Activated T-helper 1 cell treated with anti-CD3 and anti-CD28 coated beads, Interleukin-2, amount 50 U/mL, for 16 hours (primary cell): Measurements from ENCODE around the gene EPB41L3.

Experiments
- DNase-seq, 2 donors: peaks; one replicate each; pipeline ENCODE4 v3.0.0-alpha.2; 2020; ENCODE audit warnings: low read depth in 1 of 2, low spot score in 1 of 2

The EPB41L3 gene

DNA sequence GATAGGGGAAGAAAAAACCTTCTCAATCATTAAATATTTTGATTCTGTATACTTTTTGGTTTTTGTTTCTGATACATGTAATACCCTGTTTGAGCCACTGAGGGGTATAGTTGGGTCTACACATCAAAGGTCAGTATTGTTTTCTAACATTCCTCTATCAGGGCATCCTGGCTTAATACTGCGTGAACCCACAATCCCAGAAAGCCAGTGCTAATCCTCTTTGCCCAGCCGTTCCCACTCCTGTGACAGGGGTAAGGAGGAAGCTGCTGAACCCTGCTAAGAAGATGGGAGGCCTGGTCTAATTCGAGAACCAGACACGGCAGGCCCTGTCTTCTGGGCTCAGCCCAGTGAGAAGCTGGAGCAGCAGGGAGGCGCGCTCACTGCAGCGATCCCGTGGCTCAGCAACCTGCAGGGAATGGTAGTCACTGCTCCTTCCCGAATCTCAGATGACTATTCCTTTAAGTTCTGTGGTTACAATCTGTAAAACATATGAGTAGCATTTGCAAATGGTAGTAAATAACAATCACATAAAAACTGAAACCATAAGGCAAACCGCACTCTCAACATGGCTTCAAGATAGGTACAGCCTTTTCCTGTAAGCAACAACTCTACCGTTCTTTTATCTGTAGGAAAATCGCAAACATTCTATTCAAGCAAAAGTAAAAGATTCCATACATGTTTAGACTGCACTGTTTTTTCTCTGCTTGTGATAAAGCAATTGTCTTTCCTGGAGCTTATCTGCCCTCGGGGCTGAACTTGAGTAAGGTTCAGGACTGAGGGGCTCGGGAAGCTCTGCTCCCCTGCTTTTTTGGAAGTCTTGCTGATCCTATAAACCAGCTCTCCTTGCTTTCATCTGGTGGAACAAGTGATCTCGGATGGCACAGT is 87.0 kb downstream of the EPB41L3 start:
- DNase-seq, result no peak

DNA sequence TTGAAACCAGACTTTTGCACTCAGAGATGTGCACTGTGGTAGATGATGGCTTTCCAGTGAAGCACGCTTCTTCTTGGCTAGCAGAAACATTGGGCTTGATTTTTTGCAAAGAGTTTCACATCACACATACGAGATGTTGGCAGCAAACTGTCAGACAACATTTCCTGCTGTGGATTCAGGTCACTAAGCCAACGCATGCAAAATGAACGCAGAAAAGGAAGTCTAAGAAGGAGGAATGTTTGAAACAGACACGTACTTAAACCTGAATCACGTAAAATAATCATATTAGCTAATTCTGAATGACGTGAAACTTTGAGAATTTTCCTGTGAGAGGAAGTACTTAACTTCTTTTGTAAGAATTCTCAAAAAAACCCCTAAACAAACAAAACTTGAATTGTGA is 88.1 kb downstream of the EPB41L3 start:
- DNase-seq, result no peak

DNA sequence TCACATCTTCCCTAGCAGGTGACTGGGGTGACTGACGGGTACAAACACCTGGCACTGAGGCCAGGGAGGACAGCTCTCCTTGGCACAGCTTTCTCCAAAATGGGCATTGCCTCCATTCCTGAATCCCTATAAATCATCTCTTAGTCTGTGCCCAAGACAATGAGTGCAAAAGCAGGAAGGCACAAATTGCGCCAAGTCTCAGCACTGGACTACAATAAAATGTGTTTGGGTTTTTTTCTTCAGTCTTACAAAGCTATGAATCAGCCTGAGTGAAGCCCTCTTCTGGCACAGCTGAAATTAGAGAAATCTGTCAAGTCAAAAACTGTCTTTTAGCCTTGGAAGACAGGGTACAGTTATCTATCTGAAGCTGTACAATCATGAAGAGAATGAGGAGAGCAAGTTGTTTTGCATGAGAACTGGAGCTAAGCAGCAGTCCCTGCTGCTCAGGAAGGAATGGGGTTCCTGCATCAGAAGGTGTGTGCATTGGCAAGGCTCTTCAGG is 90.8 kb downstream of the EPB41L3 start:
- DNase-seq, result no peak

DNA sequence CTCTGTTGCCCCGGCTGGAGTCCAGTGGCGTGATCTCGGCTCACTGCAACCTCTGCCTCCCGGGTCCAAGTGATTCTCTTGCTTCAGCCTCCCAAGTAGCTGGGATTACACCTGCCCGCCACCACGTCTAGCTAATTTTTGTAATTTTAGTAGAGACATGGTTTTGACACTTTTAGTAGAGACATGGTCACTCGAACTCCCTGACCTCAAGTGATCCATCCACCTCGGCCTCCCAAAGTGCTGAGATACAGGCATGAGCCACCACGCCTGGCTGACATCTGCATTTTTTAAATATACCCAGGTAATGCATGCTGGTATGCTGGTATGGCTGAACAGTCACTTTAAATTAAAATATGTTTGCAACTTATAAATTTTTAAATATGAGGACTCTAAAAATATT is 91.9 kb downstream of the EPB41L3 start:
- no peak for DNase-seq

DNA sequence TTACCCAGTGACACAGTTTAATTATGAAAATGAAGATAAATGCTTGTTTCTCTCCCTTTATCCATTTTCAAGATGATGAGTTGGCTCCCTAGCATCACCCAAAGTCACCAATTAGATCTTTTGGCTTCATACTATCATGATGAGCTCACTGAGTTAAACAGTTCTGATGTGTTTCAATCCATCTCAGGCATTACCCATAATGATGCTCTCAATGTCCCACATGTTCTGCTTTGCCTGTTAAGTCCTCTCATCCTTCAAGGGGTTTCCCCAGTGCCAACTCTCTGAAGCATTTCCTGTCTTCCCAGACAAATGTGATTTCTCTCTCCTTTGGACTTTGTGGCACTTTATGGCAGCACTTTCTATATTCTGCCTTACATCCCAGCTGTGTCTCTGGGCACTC is 92.6 kb downstream of the EPB41L3 start:
- DNase-seq, result no peak

DNA sequence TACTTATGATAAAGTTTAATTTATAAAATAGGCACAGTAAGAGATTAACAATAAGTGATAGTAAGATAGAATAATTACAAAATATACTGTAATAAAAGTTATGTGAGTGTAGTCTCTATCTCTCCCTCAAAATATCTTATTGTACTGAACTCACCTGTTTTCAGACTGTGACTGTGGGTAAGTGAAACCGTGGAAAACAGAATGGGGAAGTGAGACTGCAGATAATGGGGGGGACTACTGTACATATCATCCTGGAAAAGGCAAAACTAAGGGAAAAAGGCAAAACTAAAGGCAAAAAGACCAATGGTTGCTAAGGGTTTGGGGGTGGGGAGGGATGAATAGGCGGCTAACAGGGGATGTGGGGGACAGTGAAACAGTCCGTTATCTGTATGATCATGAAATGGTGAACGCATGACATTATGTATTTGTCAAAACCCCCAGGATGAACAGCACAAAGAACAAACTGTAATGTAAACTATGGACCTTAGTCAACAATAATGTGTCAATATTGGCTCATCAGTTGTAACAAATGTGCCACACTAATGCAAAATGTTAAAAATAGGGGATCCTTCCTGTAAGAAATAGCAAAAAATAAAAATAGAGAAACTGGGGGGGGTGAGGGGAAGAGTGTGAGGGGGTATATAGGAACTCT is 93.8 kb downstream of the EPB41L3 start:
- no peak for DNase-seq

DNA sequence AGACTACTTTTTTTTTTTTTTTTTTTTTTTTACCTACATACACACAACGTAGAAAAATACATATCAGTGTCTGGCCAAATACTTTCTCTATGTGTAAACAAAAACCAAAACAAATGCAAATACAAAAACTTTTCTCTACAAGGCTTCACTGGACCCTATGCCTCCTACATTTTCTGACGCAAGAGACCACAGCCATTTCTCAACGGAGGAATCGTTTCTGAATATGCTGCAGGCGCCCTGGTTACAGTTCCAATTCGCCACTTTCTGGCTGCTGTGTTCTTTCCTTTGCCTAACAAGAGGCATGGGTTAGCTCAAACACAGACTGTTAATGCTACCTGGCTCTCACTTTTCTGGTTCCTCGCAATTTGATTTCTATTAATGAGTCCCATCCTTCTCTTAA is 96.4 kb downstream of the EPB41L3 start:
- no peak for DNase-seq

DNA sequence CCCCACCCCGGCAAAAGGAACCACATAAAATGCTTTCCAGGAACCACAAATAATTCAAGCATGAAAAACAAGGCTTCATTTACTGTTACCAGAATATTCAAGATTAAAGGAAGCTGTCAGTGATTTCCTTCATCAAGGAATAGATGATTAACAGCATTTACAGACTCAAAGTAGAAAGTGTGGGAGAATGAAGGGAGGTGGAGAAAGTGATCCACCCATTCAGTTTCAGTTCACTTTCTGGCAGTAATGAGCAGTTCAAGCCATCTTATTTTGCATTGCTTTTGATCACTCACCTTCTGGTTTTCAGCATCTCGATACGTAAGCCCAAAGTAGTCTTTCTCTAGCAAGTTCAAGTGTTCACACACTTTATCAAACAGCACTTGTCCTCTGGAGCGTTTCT is 99.0 kb downstream of the EPB41L3 start:
- no peak for DNase-seq

DNA sequence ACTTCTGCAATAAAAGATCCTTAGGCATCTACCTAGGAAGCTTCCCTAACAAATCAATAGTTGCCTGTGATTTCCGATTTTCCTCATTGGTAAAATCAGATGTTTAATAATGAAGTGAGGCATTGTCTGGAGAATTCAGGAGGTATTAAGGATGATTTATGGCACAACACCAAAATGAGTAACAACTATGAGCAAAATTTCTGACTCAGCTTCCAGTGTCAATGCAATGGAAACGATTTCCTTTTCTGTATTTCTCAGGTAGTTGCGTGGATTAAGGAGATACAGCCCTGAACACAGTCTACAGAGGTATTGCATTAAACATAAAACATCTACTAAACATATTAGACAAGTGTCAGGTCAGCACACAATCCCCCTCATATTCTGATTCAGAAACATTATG is 99.5 kb downstream of the EPB41L3 start:
- DNase-seq, result no peak

DNA sequence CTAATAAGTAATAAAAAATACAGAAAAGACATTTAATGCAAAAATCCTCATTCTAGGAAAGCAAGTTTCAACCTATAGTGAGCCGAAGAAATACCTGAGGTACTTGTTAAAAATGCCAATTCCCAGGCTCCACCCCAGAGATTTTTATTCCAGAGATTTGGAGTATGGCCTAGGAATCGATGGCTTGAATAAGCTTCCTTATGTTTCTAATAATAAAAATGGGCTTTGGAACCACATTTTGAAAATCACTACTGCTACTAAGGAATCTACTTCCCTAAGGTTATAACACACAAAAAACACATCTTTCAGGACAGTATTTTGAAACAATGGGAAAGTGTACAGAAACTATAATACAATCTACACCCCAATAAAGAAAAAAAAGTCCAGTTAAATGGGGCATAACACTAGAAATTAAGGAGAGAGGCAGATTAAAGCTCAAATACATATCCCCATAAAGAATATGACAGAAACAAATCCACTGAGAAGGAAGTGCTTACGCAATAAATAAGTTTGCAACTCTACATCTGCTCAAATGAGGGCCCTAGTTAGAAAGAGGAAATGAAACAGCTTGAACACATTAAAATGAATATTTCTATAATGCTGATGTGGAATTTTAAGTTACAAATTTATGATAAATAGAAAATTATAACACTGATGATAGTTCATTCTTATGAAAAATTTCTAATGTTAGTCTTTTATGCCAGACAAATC is 103.7 kb downstream of the EPB41L3 start:
- no peak for DNase-seq

DNA sequence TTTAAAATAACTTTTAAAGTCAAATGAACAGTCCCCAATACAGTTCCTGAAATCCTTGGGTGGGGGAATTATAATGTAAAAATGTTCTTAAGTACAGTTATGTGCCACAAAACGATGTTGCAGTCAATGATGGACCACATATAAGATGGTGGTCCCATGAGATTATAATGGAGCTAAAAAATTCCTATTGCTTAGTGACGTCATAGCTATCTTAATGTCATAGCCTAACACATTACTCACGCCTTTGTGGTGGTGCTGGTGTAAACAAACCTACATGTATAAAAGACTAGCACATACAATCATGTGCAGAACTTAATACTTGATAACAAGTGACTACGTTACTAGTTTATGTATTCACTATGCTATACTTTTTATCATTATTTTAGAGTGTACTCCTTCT is 109.4 kb downstream of the EPB41L3 start:
- DNase-seq, result no peak

DNA sequence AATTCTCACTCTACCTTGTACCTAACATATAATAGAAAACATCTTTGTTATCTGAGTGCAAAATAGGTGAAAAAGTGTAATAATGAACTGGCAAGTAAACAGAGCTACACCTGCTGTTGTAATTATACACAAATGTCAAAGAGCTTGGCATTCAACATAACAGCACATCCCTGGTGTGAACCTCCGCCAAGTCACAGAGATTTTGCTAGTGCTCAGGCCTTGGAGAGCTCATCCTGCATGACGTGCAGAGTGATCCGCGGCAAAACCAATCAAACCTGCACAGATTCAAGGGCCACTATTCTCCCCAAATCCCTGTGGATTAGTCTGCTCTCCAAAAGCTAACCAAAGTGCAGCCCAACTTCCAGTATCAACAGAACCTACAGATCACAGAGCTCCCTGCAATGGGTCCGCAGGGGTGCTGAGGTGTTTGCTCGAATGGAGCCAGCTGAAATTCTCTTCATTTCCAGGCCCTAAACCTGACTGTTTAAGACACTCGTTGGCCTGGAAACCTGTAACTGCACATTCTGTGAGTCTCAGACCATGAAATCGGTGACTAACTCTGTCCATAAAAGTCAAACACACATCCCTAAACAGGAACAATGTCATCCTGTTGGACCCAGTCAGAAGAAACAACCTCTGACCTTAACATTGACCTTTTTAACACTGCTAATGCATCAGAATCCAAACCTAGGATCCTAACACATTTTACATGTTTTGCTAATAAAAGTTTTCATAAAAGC is 111.8 kb downstream of the EPB41L3 start:
- no peak for DNase-seq

DNA sequence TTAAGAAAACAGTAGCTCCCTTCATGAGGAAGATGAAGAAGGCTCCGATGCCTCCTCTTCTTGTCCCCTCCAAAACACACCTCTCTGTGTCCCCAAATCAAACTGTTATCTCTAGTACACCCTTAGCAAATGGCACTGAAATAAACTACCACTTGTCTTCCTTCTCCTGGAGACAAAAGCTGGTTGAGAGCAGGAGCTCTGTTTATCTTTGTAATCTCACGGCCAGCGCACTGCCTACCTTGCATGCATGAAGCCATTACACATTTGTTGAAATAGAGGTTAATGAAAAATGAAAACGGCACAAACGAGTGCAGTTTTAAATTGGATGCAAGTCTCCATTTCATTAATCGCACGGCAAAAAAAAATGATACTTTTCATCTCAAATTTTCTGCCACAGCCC is 113.7 kb downstream of the EPB41L3 start:
- no peak for DNase-seq

DNA sequence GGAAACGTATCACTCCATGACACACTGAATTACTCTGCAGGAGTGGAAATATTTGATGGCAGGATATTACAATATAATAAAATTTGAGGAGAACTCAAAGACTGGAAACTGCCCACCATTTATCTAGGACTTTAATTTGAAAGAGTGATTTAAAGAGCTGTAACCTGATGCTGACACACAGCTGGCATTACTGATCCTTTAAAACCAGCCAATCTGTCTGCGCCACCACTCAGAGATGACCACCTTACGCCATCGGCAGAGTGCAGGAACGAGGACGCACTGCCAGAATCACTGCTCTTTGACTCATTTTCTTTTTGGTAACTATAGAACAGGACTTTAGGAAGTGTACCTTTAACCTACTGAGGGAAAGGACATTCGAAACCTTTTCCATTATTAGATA is 114.1 kb downstream of the EPB41L3 start:
- DNase-seq, result no peak

DNA sequence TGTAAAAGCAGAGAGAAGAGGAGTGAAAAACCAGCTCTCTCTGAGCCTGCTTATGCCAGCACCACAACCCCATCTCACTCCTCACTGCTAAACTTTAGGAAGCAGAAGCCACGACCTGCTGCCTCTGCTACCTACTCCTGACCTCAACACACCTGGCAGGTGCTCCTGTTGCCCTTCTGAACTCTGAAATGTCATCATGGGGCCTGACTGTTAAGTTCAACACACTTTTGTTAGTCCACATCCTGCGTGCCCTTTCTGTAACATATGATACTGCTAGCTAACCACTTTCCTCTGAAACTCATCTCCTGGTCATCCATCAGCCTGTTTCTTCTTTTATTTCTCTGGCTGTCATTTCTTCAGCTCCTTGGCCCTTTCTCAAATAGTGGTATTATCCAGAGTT is 118.1 kb downstream of the EPB41L3 start:
- DNase-seq, result no peak

DNA sequence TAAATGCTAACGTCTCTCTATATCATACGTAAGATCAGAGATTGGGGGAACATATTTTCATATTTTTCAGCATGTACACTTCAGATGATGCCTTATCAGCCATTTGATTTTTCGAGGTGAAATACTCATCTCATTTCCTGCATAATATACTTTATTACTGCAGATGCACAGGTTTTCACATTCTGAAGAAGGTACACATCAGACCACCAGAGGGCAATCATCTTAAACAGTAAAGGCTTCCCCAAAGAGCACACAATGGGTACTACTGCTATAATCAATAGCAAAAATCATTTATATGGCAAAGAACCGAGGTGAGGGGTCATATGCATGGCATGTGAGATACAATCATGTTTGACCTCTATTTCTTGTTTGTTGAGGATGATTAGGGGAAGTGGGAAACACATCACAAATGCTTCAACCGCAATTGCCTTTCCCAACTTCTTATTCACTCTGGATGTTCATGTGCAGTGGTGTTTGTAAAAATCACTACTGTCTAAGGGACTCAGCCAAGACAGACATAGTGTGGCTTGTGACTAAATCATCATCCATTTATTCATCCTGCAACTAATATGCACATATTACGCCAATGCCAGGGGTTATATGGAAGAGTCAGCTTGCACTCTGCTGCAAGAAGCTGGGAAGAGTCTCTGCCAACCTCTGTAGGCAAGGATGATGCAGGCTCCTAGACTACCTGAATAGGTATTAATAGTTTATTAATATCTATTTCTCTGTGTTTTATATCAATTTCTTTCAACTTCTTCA is 118.7 kb downstream of the EPB41L3 start:
- DNase-seq, result no peak

DNA sequence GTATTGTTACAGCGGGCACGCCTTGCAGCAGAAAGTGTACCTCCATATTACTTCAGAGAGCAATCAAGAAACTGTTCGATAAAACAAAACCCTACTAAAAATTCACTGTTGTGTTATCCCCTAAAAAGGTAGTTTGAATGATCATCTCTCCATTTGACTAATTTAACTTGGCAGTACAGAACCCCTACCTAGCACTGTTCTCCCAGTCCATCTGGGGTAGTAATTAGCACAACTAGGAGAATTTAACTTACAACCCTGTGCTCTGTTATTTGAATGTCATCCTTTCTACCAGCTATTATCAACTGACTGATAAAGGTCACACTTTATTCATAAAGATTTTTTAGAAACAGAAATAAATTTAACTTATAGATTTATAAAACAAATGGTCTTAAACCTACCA is 121.2 kb downstream of the EPB41L3 start:
- no peak for DNase-seq

DNA sequence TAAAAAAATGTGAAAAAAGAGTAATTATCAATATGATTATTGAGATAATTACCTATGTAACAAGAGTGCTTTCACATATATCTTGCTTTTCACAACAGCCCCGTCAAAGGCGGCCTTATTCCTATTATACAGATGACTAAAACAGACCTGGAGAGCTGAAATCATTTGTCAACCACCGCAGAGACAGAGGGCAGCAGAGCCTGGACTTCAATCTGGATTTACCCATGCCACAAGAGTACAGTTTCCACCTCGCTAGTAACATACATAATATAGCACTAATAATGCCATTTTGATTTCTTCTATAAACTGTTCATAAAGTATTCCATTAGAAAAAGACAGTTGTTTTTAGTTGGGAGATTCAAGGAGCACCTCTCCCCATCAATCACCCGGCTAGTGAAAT is 121.8 kb downstream of the EPB41L3 start:
- DNase-seq, result no peak

DNA sequence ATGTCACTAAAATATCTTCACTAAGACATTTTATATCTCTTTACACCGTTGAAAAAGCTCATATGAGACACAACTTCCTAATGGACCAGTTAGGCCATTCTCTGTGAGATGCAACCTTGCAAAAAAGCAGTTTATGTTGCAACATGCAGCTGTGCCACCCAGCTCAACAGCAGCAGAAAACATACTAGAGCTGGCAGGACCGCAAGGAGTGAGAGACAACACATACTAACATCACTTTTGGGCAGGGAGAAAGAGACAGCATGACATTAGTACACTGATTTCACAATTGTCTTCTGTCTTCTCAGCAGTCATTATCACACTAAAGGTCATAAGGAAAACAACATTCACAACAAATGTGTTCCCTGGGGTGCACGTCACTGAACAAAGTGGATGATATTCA is 122.9 kb downstream of the EPB41L3 start:
- DNase-seq, result no peak

DNA sequence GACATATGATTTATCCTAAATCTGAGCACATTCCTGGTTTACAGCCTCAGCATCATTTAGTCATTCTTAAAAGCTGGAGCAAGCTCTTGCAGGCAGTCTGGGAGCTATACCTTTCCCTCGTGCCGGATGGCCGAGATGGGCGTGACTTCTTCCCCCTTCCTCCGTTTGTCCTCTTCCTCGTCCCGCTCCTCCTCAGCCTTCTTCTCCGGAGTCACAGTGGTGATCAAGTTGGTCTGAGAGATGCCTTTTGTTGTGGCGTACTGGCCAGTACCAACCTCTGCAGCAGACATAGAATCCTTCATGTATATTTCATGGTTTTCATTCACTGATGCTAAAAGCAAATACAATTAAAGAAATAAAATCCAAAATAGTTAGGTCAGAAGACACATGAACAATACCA is 124.2 kb downstream of the EPB41L3 start:
- DNase-seq, result no peak

DNA sequence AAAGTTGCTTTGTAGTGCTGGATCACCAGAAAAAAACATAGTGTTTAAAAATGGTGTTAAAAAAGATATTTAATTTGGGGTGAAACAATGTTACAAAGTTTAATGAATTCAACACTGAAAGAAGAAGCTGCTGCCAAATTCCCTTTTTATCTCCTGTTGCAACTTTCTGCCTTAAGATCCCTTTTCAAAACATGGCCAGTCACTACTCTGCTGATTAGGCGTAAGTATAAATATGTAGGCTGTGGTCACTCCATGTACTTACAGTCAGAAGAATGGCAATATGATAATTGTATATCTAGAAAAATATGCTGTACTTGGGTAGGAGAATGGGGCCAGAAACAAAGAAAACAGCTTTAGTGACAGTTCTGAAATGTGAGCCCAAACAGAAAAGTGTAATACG is 124.8 kb downstream of the EPB41L3 start:
- DNase-seq, result no peak
